K562 (cell line): Measurements from ENCODE around the gene GPER1.

Experiments used
- CBX2 ChIP-seq: fragments of 200-600 bp; sonication (generic); IDR thresholded peaks from one replicate; pipeline ENCODE4 v1.6.1; 2012; ENCODE audit warnings: mild to moderate bottlenecking, low read length, inconsistent platforms; ENCODE audit not compliant: insufficient read depth, poor library complexity, severe bottlenecking
- MAFK ChIP-seq: IDR thresholded peaks from 2 replicates; pipeline ENCODE4 v1.6.1; 2011; ENCODE audit warnings: low read length, improper control_type of control experiment
- MTA2 ChIP-seq: fragments of 450-650 bp; IDR thresholded peaks from 2 replicates; pipeline ENCODE4 v1.6.1; 2016; ENCODE audit warnings: low read depth
- MXI1 ChIP-seq: IDR thresholded peaks from 2 replicates; pipeline ENCODE4 v1.6.1; 2011; ENCODE audit warnings: low read depth, mild to moderate bottlenecking, improper control_type of control experiment, low read length
- TAF1 ChIP-seq: IDR thresholded peaks from 2 replicates; pipeline ENCODE4 v1.6.1; 2011; ENCODE audit warnings: mild to moderate bottlenecking, low read length, moderate library complexity; ENCODE audit not compliant: insufficient read depth, control insufficient read depth, severe bottlenecking; ENCODE audit errors: extremely low read depth
- ZEB2 ChIP-seq: fragments of 450-650 bp; IDR thresholded peaks from 2 replicates; pipeline ENCODE4 v1.6.1; 2016
- TF ChIP-seq, protein P1 (sequence below): sonication (generic); formaldehyde crosslinking; IDR thresholded peaks from 2 replicates; pipeline ENCODE4 v1.8.0; 2023; ENCODE audit warnings: mild to moderate bottlenecking, missing genetic modification reagents
- TF ChIP-seq, protein P2 (sequence below), 2 experiments: fragments of 450-650 bp; formaldehyde crosslinking in 1 of 2; IDR thresholded peaks; 2 replicates each; pipeline versions ENCODE4 v1.4.0 to v1.6.1; 2014 to 2020; ENCODE audit warnings: mild to moderate bottlenecking in 2 of 2, borderline replicate concordance in 1 of 2, low read depth in 1 of 2
- TF ChIP-seq, protein P3 (sequence below): sonication (generic); formaldehyde crosslinking; IDR thresholded peaks from 2 replicates; pipeline ENCODE4 v1.8.0; 2022; ENCODE audit warnings: mild to moderate bottlenecking, missing genetic modification reagents
- TF ChIP-seq, protein P4 (sequence below), 3 experiments: IDR thresholded peaks in 2 of 3; conservative IDR thresholded peaks in 1 of 3; 2 replicates each; pipeline ENCODE4 v1.5.1; 2011 to 2012; ENCODE audit warnings: low read length in 3 of 3, mild to moderate bottlenecking in 3 of 3, control low read depth in 2 of 3, improper control_type of control experiment in 1 of 3, inconsistent platforms in 1 of 3, low read depth in 1 of 3, mixed read lengths in 1 of 3, moderate library complexity in 1 of 3; ENCODE audit not compliant: insufficient read depth in 2 of 3
- TF ChIP-seq, protein P5 (sequence below): sonication (generic); formaldehyde crosslinking; IDR thresholded peaks from 2 replicates; pipeline ENCODE4 v1.8.0; 2022; ENCODE audit warnings: missing genetic modification reagents, mild to moderate bottlenecking, borderline replicate concordance

DNA sequence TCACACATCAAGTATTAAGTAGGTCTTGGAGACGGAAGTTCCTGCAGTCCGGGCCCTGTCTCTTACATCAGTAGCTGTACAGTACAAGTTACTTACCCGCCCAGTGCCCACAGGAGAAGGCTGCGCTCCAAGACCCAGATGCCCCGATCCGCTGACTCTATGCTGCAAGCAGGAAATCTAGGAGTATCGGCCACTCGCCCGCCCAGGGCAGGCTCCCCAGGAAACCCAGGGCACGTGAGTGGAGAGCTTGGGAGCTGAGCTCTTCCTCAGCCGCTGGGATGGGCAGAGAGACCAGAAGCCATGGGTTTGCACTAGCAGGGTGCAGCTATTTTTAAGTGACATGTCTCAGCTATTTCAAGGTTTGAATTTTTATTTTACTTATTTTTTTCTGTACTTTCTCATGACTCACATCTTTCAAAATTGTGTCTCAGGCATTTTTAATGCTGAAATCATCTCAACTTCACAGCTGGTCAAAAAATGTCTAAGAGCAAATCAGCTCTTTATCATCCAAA lies 1.9 kb upstream of the GPER1 start:
- TF ChIP-seq CBX2 (no peak), MAFK (no peak), TAF1 (no peak), ZEB2 (no peak), MXI1 (no peak), MTA2 (no peak)
- TF ChIP-seq, protein P1, sequence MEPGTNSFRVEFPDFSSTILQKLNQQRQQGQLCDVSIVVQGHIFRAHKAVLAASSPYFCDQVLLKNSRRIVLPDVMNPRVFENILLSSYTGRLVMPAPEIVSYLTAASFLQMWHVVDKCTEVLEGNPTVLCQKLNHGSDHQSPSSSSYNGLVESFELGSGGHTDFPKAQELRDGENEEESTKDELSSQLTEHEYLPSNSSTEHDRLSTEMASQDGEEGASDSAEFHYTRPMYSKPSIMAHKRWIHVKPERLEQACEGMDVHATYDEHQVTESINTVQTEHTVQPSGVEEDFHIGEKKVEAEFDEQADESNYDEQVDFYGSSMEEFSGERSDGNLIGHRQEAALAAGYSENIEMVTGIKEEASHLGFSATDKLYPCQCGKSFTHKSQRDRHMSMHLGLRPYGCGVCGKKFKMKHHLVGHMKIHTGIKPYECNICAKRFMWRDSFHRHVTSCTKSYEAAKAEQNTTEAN (CRISPR knock-in tag), result no peak
- TF ChIP-seq, protein P2, sequence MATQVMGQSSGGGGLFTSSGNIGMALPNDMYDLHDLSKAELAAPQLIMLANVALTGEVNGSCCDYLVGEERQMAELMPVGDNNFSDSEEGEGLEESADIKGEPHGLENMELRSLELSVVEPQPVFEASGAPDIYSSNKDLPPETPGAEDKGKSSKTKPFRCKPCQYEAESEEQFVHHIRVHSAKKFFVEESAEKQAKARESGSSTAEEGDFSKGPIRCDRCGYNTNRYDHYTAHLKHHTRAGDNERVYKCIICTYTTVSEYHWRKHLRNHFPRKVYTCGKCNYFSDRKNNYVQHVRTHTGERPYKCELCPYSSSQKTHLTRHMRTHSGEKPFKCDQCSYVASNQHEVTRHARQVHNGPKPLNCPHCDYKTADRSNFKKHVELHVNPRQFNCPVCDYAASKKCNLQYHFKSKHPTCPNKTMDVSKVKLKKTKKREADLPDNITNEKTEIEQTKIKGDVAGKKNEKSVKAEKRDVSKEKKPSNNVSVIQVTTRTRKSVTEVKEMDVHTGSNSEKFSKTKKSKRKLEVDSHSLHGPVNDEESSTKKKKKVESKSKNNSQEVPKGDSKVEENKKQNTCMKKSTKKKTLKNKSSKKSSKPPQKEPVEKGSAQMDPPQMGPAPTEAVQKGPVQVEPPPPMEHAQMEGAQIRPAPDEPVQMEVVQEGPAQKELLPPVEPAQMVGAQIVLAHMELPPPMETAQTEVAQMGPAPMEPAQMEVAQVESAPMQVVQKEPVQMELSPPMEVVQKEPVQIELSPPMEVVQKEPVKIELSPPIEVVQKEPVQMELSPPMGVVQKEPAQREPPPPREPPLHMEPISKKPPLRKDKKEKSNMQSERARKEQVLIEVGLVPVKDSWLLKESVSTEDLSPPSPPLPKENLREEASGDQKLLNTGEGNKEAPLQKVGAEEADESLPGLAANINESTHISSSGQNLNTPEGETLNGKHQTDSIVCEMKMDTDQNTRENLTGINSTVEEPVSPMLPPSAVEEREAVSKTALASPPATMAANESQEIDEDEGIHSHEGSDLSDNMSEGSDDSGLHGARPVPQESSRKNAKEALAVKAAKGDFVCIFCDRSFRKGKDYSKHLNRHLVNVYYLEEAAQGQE (IDR thresholded peaks at IDR 0.05; ENCODE audit: borderline replicate concordance), result no peak
- TF ChIP-seq, protein P2 (CRISPR knock-in tag; IDR thresholded peaks at IDR 0.05; ENCODE audit: low read depth), result no peak
- TF ChIP-seq, protein P3, sequence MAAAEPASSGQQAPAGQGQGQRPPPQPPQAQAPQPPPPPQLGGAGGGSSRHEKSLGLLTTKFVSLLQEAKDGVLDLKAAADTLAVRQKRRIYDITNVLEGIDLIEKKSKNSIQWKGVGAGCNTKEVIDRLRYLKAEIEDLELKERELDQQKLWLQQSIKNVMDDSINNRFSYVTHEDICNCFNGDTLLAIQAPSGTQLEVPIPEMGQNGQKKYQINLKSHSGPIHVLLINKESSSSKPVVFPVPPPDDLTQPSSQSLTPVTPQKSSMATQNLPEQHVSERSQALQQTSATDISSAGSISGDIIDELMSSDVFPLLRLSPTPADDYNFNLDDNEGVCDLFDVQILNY (CRISPR knock-in tag), result no peak
- TF ChIP-seq, protein P4, sequence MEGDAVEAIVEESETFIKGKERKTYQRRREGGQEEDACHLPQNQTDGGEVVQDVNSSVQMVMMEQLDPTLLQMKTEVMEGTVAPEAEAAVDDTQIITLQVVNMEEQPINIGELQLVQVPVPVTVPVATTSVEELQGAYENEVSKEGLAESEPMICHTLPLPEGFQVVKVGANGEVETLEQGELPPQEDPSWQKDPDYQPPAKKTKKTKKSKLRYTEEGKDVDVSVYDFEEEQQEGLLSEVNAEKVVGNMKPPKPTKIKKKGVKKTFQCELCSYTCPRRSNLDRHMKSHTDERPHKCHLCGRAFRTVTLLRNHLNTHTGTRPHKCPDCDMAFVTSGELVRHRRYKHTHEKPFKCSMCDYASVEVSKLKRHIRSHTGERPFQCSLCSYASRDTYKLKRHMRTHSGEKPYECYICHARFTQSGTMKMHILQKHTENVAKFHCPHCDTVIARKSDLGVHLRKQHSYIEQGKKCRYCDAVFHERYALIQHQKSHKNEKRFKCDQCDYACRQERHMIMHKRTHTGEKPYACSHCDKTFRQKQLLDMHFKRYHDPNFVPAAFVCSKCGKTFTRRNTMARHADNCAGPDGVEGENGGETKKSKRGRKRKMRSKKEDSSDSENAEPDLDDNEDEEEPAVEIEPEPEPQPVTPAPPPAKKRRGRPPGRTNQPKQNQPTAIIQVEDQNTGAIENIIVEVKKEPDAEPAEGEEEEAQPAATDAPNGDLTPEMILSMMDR (IDR thresholded peaks at IDR 0.05 in 2 of 3, conservative IDR thresholded peaks at IDR 0.05 in 1 of 3; ENCODE audit: insufficient read depth in 2 of 3, low read depth in 1 of 3, low read length in 3 of 3), result no peak
- TF ChIP-seq, protein P5, sequence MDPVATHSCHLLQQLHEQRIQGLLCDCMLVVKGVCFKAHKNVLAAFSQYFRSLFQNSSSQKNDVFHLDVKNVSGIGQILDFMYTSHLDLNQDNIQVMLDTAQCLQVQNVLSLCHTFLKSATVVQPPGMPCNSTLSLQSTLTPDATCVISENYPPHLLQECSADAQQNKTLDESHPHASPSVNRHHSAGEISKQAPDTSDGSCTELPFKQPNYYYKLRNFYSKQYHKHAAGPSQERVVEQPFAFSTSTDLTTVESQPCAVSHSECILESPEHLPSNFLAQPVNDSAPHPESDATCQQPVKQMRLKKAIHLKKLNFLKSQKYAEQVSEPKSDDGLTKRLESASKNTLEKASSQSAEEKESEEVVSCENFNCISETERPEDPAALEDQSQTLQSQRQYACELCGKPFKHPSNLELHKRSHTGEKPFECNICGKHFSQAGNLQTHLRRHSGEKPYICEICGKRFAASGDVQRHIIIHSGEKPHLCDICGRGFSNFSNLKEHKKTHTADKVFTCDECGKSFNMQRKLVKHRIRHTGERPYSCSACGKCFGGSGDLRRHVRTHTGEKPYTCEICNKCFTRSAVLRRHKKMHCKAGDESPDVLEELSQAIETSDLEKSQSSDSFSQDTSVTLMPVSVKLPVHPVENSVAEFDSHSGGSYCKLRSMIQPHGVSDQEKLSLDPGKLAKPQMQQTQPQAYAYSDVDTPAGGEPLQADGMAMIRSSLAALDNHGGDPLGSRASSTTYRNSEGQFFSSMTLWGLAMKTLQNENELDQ (CRISPR knock-in tag), result no peak
